Measurements from ENCODE around the gene ZNF343.
"Not testable (repeated sequence)": the region's sequence is repeated elsewhere in the genome, so short reads cannot be mapped to it uniquely, and the experiment has no call there.

Gene ZNF343

GRCh38 chr20:2521369-2522305 is 12.9 kb upstream of the ZNF343 start:
- DNase-seq (ENCODE audit: low read depth): no peak

- no peak for DNase-seq (ENCODE audit: low read depth)
Measured at GRCh38 chr20:2520617-2521016, 11.9 kb upstream of the ZNF343 start.

GRCh38 chr20:2519115-2519809 is 10.5 kb upstream of the ZNF343 start:
- DNase-seq (ENCODE audit: low read depth): no peak

- no peak for DNase-seq (ENCODE audit: low read depth)
Measured at GRCh38 chr20:2518558-2518957, 9.8 kb upstream of the ZNF343 start.

- no peak for DNase-seq (ENCODE audit: low read depth)
Measured at GRCh38 chr20:2518096-2518495, 9.4 kb upstream of the ZNF343 start.

- DNase-seq (ENCODE audit: low read depth): no peak
Measured at GRCh38 chr20:2516399-2516798, 7.7 kb upstream of the ZNF343 start.

- no peak for DNase-seq (ENCODE audit: low read depth)
Measured at GRCh38 chr20:2515203-2515602, 6.5 kb upstream of the ZNF343 start.

- no peak for DNase-seq (ENCODE audit: low read depth)
Measured at GRCh38 chr20:2509794-2510193, 1.1 kb upstream of the ZNF343 start.

GRCh38 chr20:2509468-2509781 is 710 bp upstream of the ZNF343 start:
- DNase-seq (ENCODE audit: low read depth): no peak

GRCh38 chr20:2507875-2508630 is 662 bp downstream of the ZNF343 start:
- no peak for DNase-seq (ENCODE audit: low read depth)

- DNase-seq (ENCODE audit: low read depth): no peak
Measured at GRCh38 chr20:2507464-2507863, 1.3 kb downstream of the ZNF343 start.

- not testable (repeated sequence) for DNase-seq (ENCODE audit: low read depth)
Measured at GRCh38 chr20:2506426-2506825, 2.3 kb downstream of the ZNF343 start.

- DNase-seq (ENCODE audit: low read depth): not testable (repeated sequence)
Measured at GRCh38 chr20:2504803-2505202, 3.9 kb downstream of the ZNF343 start.

GRCh38 chr20:2502808-2503384 is 5.8 kb downstream of the ZNF343 start:
- DNase-seq (ENCODE audit: low read depth): not testable (repeated sequence)

GRCh38 chr20:2485661-2486060 is 23.1 kb downstream of the ZNF343 start:
- DNase-seq (ENCODE audit: low read depth): no peak

GRCh38 chr20:2485080-2485479 is 23.6 kb downstream of the ZNF343 start:
- no peak for DNase-seq (ENCODE audit: low read depth)

GRCh38 chr20:2483504-2483903 is 25.2 kb downstream of the ZNF343 start:
- no peak for DNase-seq (ENCODE audit: low read depth)

- no peak for DNase-seq (ENCODE audit: low read depth)
Measured at GRCh38 chr20:2480381-2480780, 28.3 kb downstream of the ZNF343 start.

- DNase-seq (ENCODE audit: low read depth): no peak
Measured at GRCh38 chr20:2476742-2477615, 31.7 kb downstream of the ZNF343 start.

GRCh38 chr20:2475850-2476741 is 32.6 kb downstream of the ZNF343 start:
- DNase-seq (ENCODE audit: low read depth): no peak

Data from GM04504 (cell line).